ENCODE data around the gene KIAA0586.

KIAA0586 gene

GRCh38 chr14:58565832-58566231, 138.3 kb downstream of the KIAA0586 start:
- H3K4ac ChIP-seq (ENCODE audit: low read depth in 1 of 2, low read length in 2 of 2) = no peak overlapping the region
- H3K9ac ChIP-seq (ENCODE audit: low read length) = no peak overlapping the region
- H2BK15ac ChIP-seq (ENCODE audit: low read depth, poor library complexity, severe bottlenecking) = no peak overlapping the region

GRCh38 chr14:58566979-58567378, 139.5 kb downstream of the KIAA0586 start:
- Histone ChIP-seq H3K9me3 (ENCODE audit: control insufficient read depth, low read length) (no peaks in the 10 kb centered on the region), H3K23ac (ENCODE audit: low read length in 2 of 2) (no peak overlapping the region), H3K4ac (ENCODE audit: low read depth in 1 of 2, low read length in 2 of 2) (no peak overlapping the region), H3K27me3 (ENCODE audit: control insufficient read depth in 1 of 2, insufficient read depth in 1 of 2, low read length in 2 of 2) (peaks cover 0 to 4% of the 10 kb centered on the region in 2 experiments), H3K9ac (ENCODE audit: low read length) (no peak overlapping the region), H2AFZ (ENCODE audit: low read depth, low read length) (no peak overlapping the region), H3K18ac (ENCODE audit: low read depth in 1 of 2, low read length in 2 of 2) (no peak overlapping the region), H4K8ac (ENCODE audit: low read length) (no peak overlapping the region), H3K79me1 (replicated peaks; ENCODE audit: low read length, poor library complexity, severe bottlenecking) (no peaks in the 10 kb centered on the region), H2BK5ac (ENCODE audit: low read depth, low read length, poor library complexity, severe bottlenecking) (no peak overlapping the region), H3K14ac (ENCODE audit: low read length in 2 of 2) (no peak overlapping the region), H2BK15ac (ENCODE audit: low read depth, poor library complexity, severe bottlenecking) (no peak overlapping the region), H2AK5ac (ENCODE audit: low read length, severe bottlenecking) (no peak overlapping the region), H2BK120ac (ENCODE audit: low read depth, low read length) (peak overlapping the region; percentile 34), H3K4me1 (ENCODE audit: control insufficient read depth, insufficient read depth, low read depth, low read length) (peaks cover under 1% of the 10 kb centered on the region), H3K4me2 (ENCODE audit: low read length, poor library complexity, severe bottlenecking) (no peak overlapping the region), H3K36me3 (ENCODE audit: control insufficient read depth in 1 of 2, insufficient read depth in 2 of 2, low read depth in 1 of 2, low read length in 2 of 2) (no peaks in the 10 kb centered on the region), H3K27ac (ENCODE audit: low read length, poor library complexity, severe bottlenecking) (no peak overlapping the region), H3K4me3 (ENCODE audit: insufficient read depth in 1 of 2, low read depth in 1 of 2, low read length in 2 of 2) (no peak overlapping the region), H2BK12ac (ENCODE audit: low read length in 2 of 2) (no peak overlapping the region), H4K91ac (ENCODE audit: low read length) (no peak overlapping the region)
- 100% methylated on average over 3 of the region's 3 CpGs for WGBS
- DNase-seq = no peak

More at GRCh38 chr14:58565832-58566231, 138.3 kb downstream of the KIAA0586 start:
- no peak overlapping the region for H2BK5ac ChIP-seq (ENCODE audit: low read depth, low read length, poor library complexity, severe bottlenecking)
- no peak overlapping the region for H3K4me2 ChIP-seq (ENCODE audit: low read length, poor library complexity, severe bottlenecking)
- 92% methylated on average over 4 of the region's 4 CpGs for WGBS
- no peak overlapping the region for H2BK120ac ChIP-seq (ENCODE audit: low read depth, low read length)
- no peak overlapping the region for H2AK5ac ChIP-seq (ENCODE audit: low read length, severe bottlenecking)
- no peak overlapping the region for H2BK12ac ChIP-seq (ENCODE audit: low read length in 2 of 2)
- no peaks in the 10 kb centered on the region for H3K36me3 ChIP-seq (ENCODE audit: control insufficient read depth in 1 of 2, insufficient read depth in 2 of 2, low read depth in 1 of 2, low read length in 2 of 2)
- H3K27me3 ChIP-seq (ENCODE audit: control insufficient read depth in 1 of 2, insufficient read depth in 1 of 2, low read length in 2 of 2) = no peaks in the 10 kb centered on the region
- H3K18ac ChIP-seq (ENCODE audit: low read depth in 1 of 2, low read length in 2 of 2) = no peak overlapping the region
- H3K4me1 ChIP-seq (ENCODE audit: control insufficient read depth, insufficient read depth, low read depth, low read length) = no peaks in the 10 kb centered on the region
- H3K79me1 ChIP-seq (replicated peaks; ENCODE audit: low read length, poor library complexity, severe bottlenecking) = no peaks in the 10 kb centered on the region
- H3K9me3 ChIP-seq (ENCODE audit: control insufficient read depth, low read length) = no peaks in the 10 kb centered on the region
- no peak overlapping the region for H4K91ac ChIP-seq (ENCODE audit: low read length)
- no peak overlapping the region for H2AFZ ChIP-seq (ENCODE audit: low read depth, low read length)
- no peak for DNase-seq
- no peak overlapping the region for H3K27ac ChIP-seq (ENCODE audit: low read length, poor library complexity, severe bottlenecking)
- no peak overlapping the region for H4K8ac ChIP-seq (ENCODE audit: low read length)
- H3K4me3 ChIP-seq (ENCODE audit: insufficient read depth in 1 of 2, low read depth in 1 of 2, low read length in 2 of 2) = no peak overlapping the region
- no peak overlapping the region for H3K14ac ChIP-seq (ENCODE audit: low read length in 2 of 2)
- no peak overlapping the region for H3K23ac ChIP-seq (ENCODE audit: low read length in 2 of 2)

GRCh38 chr14:58568322-58568721, 140.8 kb downstream of the KIAA0586 start:
- 93% methylated on average over 2 of the region's 3 CpGs for WGBS
- Histone ChIP-seq H2AK5ac (ENCODE audit: low read length, severe bottlenecking) (no peak overlapping the region), H3K23ac (ENCODE audit: low read length in 2 of 2) (no peak overlapping the region), H3K4me1 (ENCODE audit: control insufficient read depth, insufficient read depth, low read depth, low read length) (peaks cover 1% of the 10 kb centered on the region), H3K4me3 (ENCODE audit: insufficient read depth in 1 of 2, low read depth in 1 of 2, low read length in 2 of 2) (no peak overlapping the region), H2BK5ac (ENCODE audit: low read depth, low read length, poor library complexity, severe bottlenecking) (no peak overlapping the region), H3K14ac (ENCODE audit: low read length in 2 of 2) (no peak overlapping the region), H3K9me3 (ENCODE audit: control insufficient read depth, low read length) (no peaks in the 10 kb centered on the region), H2BK12ac (ENCODE audit: low read length in 2 of 2) (no peak overlapping the region), H2AFZ (ENCODE audit: low read depth, low read length) (no peak overlapping the region), H3K36me3 (ENCODE audit: control insufficient read depth in 1 of 2, insufficient read depth in 2 of 2, low read depth in 1 of 2, low read length in 2 of 2) (no peaks in the 10 kb centered on the region), H2BK15ac (ENCODE audit: low read depth, poor library complexity, severe bottlenecking) (no peak overlapping the region), H3K4me2 (ENCODE audit: low read length, poor library complexity, severe bottlenecking) (no peak overlapping the region), H3K4ac (ENCODE audit: low read depth in 1 of 2, low read length in 2 of 2) (no peak overlapping the region), H4K8ac (ENCODE audit: low read length) (no peak overlapping the region), H3K18ac (ENCODE audit: low read depth in 1 of 2, low read length in 2 of 2) (no peak overlapping the region), H4K91ac (ENCODE audit: low read length) (no peak overlapping the region), H3K27ac (ENCODE audit: low read length, poor library complexity, severe bottlenecking) (no peak overlapping the region), H3K79me1 (replicated peaks; ENCODE audit: low read length, poor library complexity, severe bottlenecking) (no peaks in the 10 kb centered on the region), H3K9ac (ENCODE audit: low read length) (no peak overlapping the region), H3K27me3 (ENCODE audit: control insufficient read depth in 1 of 2, insufficient read depth in 1 of 2, low read length in 2 of 2) (peaks cover 0 to 4% of the 10 kb centered on the region in 2 experiments), H2BK120ac (ENCODE audit: low read depth, low read length) (no peak overlapping the region)
- no peak for DNase-seq

- Histone ChIP-seq H3K4ac (ENCODE audit: low read depth in 1 of 2, low read length in 2 of 2) (no peak overlapping the region), H3K27me3 (ENCODE audit: control insufficient read depth in 1 of 2, insufficient read depth in 1 of 2, low read length in 2 of 2) (peaks cover 0 to 4% of the 10 kb centered on the region in 2 experiments), H3K4me1 (ENCODE audit: control insufficient read depth, insufficient read depth, low read depth, low read length) (peaks cover 1% of the 10 kb centered on the region), H2BK120ac (ENCODE audit: low read depth, low read length) (no peak overlapping the region), H4K91ac (ENCODE audit: low read length) (no peak overlapping the region), H3K18ac (ENCODE audit: low read depth in 1 of 2, low read length in 2 of 2) (peak overlapping the region in 1 of 2 experiments; percentile 70), H3K14ac (ENCODE audit: low read length in 2 of 2) (no peak overlapping the region), H3K79me1 (replicated peaks; ENCODE audit: low read length, poor library complexity, severe bottlenecking) (no peaks in the 10 kb centered on the region), H2AK5ac (ENCODE audit: low read length, severe bottlenecking) (no peak overlapping the region), H3K23ac (ENCODE audit: low read length in 2 of 2) (no peak overlapping the region), H2BK12ac (ENCODE audit: low read length in 2 of 2) (peak overlapping the region in 1 of 2 experiments; percentile 74), H3K27ac (ENCODE audit: low read length, poor library complexity, severe bottlenecking) (no peak overlapping the region), H2BK5ac (ENCODE audit: low read depth, low read length, poor library complexity, severe bottlenecking) (no peak overlapping the region), H3K9me3 (ENCODE audit: control insufficient read depth, low read length) (no peaks in the 10 kb centered on the region), H3K9ac (ENCODE audit: low read length) (no peak overlapping the region), H3K36me3 (ENCODE audit: control insufficient read depth in 1 of 2, insufficient read depth in 2 of 2, low read depth in 1 of 2, low read length in 2 of 2) (no peaks in the 10 kb centered on the region), H3K4me3 (ENCODE audit: insufficient read depth in 1 of 2, low read depth in 1 of 2, low read length in 2 of 2) (no peak overlapping the region), H2BK15ac (ENCODE audit: low read depth, poor library complexity, severe bottlenecking) (no peak overlapping the region), H2AFZ (ENCODE audit: low read depth, low read length) (peak overlapping the region; percentile 62), H4K8ac (ENCODE audit: low read length) (no peak overlapping the region), H3K4me2 (ENCODE audit: low read length, poor library complexity, severe bottlenecking) (no peak overlapping the region)
- no peak for DNase-seq
- 100% methylated on average over 4 of the region's 7 CpGs for WGBS
Observed at GRCh38 chr14:58571256-58571655, 143.7 kb downstream of the KIAA0586 start.

Measured in mesenchymal stem cell (in vitro differentiated cells and primary cell).